HepG2 (cell line): ENCODE measurements around the gene BICRAL. TPM values are rescaled to one million over a fixed set of nuclear protein-coding genes. Genes with fewer than 3 reads are reported as not detected.
A peak's percentile ranks its signal among the peaks of the same experiment; 100 is the strongest.

Experiments
- ARNTL ChIP-seq: sonication (generic); formaldehyde crosslinking; IDR thresholded peaks from 2 replicates; pipeline ENCODE4 v1.4.0; 2020; ENCODE audit warnings: mild to moderate bottlenecking, missing genetic modification reagents
- ASH2L ChIP-seq: fragments of 300-600, 200-600 bp; sonication (generic); IDR thresholded peaks from 2 replicates; pipeline ENCODE4 v1.7.0; 2017; ENCODE audit warnings: low read depth, mild to moderate bottlenecking, moderate library complexity, mixed read lengths, low read length; ENCODE audit not compliant: insufficient read length
- ATF7-NPFF ChIP-seq: sonication (generic); formaldehyde crosslinking; IDR thresholded peaks from 2 replicates; pipeline ENCODE4 v1.8.1; 2023; ENCODE audit warnings: mild to moderate bottlenecking, low read depth, missing genetic modification reagents, moderate library complexity
- BORCS8-MEF2B ChIP-seq: sonication (generic); formaldehyde crosslinking; IDR thresholded peaks from 2 replicates; pipeline ENCODE4 v1.8.0; 2022; ENCODE audit warnings: mild to moderate bottlenecking, missing genetic modification reagents
- CBX1 ChIP-seq: IDR thresholded peaks from one replicate; pipeline ENCODE4 v1.6.1; 2016; ENCODE audit warnings: antibody characterized with exemption, low read depth
- FOSL1 ChIP-seq: sonication (generic); formaldehyde crosslinking; IDR thresholded peaks from 2 replicates; pipeline ENCODE4 v1.9.0; 2021; ENCODE audit warnings: missing genetic modification reagents, borderline replicate concordance
- HNRNPH1 ChIP-seq: fragments of 200-400 bp; formaldehyde crosslinking; optimal IDR thresholded peaks from 2 replicates; pipeline ENCODE3; 2017; ENCODE audit warnings: mild to moderate bottlenecking, low read depth, low read length
- HOXA7 ChIP-seq: sonication (generic); formaldehyde crosslinking; IDR thresholded peaks from 2 replicates; pipeline ENCODE4 v1.8.1; 2022; ENCODE audit warnings: mild to moderate bottlenecking, missing genetic modification reagents, moderate library complexity
- KLF15 ChIP-seq: sonication (generic); formaldehyde crosslinking; IDR thresholded peaks from 2 replicates; pipeline ENCODE4 v1.8.1; 2023; ENCODE audit warnings: borderline replicate concordance, mild to moderate bottlenecking, inconsistent platforms, missing genetic modification reagents, mixed read lengths
- KLF6 ChIP-seq: IDR thresholded peaks from 2 replicates; pipeline ENCODE4 v1.8.0; 2016; ENCODE audit warnings: missing biosample characterization, missing genetic modification reagents
- MAF1 ChIP-seq: sonication (generic); formaldehyde crosslinking; IDR thresholded peaks from 2 replicates; pipeline ENCODE4 v1.5.0; 2020; ENCODE audit warnings: missing genetic modification reagents, borderline replicate concordance
- MYNN ChIP-seq: sonication (generic); formaldehyde crosslinking; IDR thresholded peaks from 2 replicates; pipeline ENCODE4 v1.4.0; 2020; ENCODE audit warnings: mild to moderate bottlenecking, low read depth, missing genetic modification reagents
- NAIF1 ChIP-seq: sonication (generic); formaldehyde crosslinking; IDR thresholded peaks from 2 replicates; pipeline ENCODE4 v1.5.0; 2020; ENCODE audit warnings: mild to moderate bottlenecking, missing genetic modification reagents, borderline replicate concordance
- NBN ChIP-seq: fragments of 450-650 bp; conservative IDR thresholded peaks from 2 replicates; pipeline ENCODE4 v1.6.1; 2017
- PPARG ChIP-seq: conservative IDR thresholded peaks from 2 replicates; pipeline ENCODE4 v1.6.1; 2016; ENCODE audit warnings: missing biosample characterization, missing genetic modification reagents
- SMYD3 ChIP-seq: sonication (generic); formaldehyde crosslinking; IDR thresholded peaks from 2 replicates; pipeline ENCODE4 v1.8.1; 2023; ENCODE audit warnings: mild to moderate bottlenecking, missing genetic modification reagents
- SRF ChIP-seq: IDR thresholded peaks from 2 replicates; pipeline ENCODE4 v1.6.1; 2011; ENCODE audit warnings: mild to moderate bottlenecking, low read depth, low read length, moderate library complexity
- TFDP2 ChIP-seq: sonication (generic); formaldehyde crosslinking; IDR thresholded peaks from 2 replicates; pipeline ENCODE4 v1.4.0; 2020; ENCODE audit warnings: missing genetic modification reagents
- ZFP1 ChIP-seq: IDR thresholded peaks from 2 replicates; pipeline ENCODE4 v1.6.1; 2016
- ZFP36 ChIP-seq: fragments of 150-350 bp; IDR thresholded peaks from 2 replicates; pipeline ENCODE4 v1.6.1; 2018; ENCODE audit warnings: borderline replicate concordance, low read length, low read depth; ENCODE audit not compliant: partially characterized antibody
- ZFP91 ChIP-seq: sonication (generic); formaldehyde crosslinking; IDR thresholded peaks from 2 replicates; pipeline ENCODE4 v1.9.0; 2022; ENCODE audit warnings: missing genetic modification reagents, mild to moderate bottlenecking, borderline replicate concordance
- ZNF574 ChIP-seq: sonication (generic); formaldehyde crosslinking; IDR thresholded peaks from 2 replicates; pipeline ENCODE4 v1.4.0; 2020; ENCODE audit warnings: missing genetic modification reagents
- ZNF605 ChIP-seq: sonication (generic); formaldehyde crosslinking; IDR thresholded peaks from 2 replicates; pipeline ENCODE4 v1.8.0; 2022; ENCODE audit warnings: mild to moderate bottlenecking, missing genetic modification reagents
- ZNF746 ChIP-seq: sonication (generic); formaldehyde crosslinking; IDR thresholded peaks from 2 replicates; pipeline ENCODE4 v1.8.0; 2022; ENCODE audit warnings: mild to moderate bottlenecking, missing genetic modification reagents
- ZNF878 ChIP-seq: sonication (generic); formaldehyde crosslinking; IDR thresholded peaks from 2 replicates; pipeline ENCODE4 v1.8.1; 2023; ENCODE audit warnings: mild to moderate bottlenecking, missing genetic modification reagents, moderate library complexity
- ZSCAN22 ChIP-seq: sonication (generic); formaldehyde crosslinking; IDR thresholded peaks from 2 replicates; pipeline ENCODE4 v1.4.0; 2020; ENCODE audit warnings: mild to moderate bottlenecking, missing genetic modification reagents
- polyA plus RNA-seq, 8 experiments: library from polyadenylated mRNA; depleted of rRNA in 3 of 8; stranded (reverse) in 7 of 8; unstranded in 1 of 8; fragments of >200 nt; fragmentation: Illumina TruSeq in 4 of 8; extraction: Trizol in 4 of 8; gene quantifications; 2 replicates each; pipeline versions ENCODE4 v1.2.1 to v1.2.3, GENCODE V29; 2011 to 2016; ENCODE audit warnings: low read depth in 4 of 8, missing spikeins in 1 of 8, mixed read lengths in 1 of 8; ENCODE audit not compliant: insufficient read depth in 1 of 8
- total RNA-seq, 5 experiments: library from RNA; depleted of rRNA; stranded (reverse); fragments of >200 nt; fragmentation: Illumina TruSeq; extraction: Trizol; gene quantifications; 2 replicates each; pipeline ENCODE4 v1.2.3, GENCODE V29; 2016; ENCODE audit warnings: low read depth in 1 of 5

Gene BICRAL
- total and polyA plus RNA-seq, 2 of the 13 experiments (the other 11 are each of a cell fraction or from before 2014, with no cell fraction given), result 5.0 to 13.5 TPM

GRCh38 chr6:42783177-42783875 is 1.5 kb downstream of the BICRAL start (continued):
- no peak for TF ChIP-seq MYNN
- no peak; the same call in 1 of the 2 replicates for TF ChIP-seq ZFP1 (CRISPR knock-in tag)
- no peak for TF ChIP-seq ZSCAN22
- TF ChIP-seq MAF1 (CRISPR knock-in tag), result peak; percentile 57; the same call in 1 of the 2 replicates
- TF ChIP-seq PPARG (CRISPR knock-in tag), result no peak
- TF ChIP-seq NBN, result no peak
- no peak; the same call in 1 of the 2 replicates for TF ChIP-seq ZNF746 (CRISPR knock-in tag)
- TF ChIP-seq ZFP91, result peak; percentile 75; the same call in 1 of the 2 replicates
- TF ChIP-seq ZNF574 (CRISPR knock-in tag), result peak; percentile 89
- no peak for TF ChIP-seq SRF
- 0 out of 2 replicates have a peak, but pooled peaks have one; percentile 50 for TF ChIP-seq FOSL1 (CRISPR knock-in tag)
- TF ChIP-seq ZNF605, result peak; percentile 94
- TF ChIP-seq SMYD3 (CRISPR knock-in tag), result 0 out of 2 replicates have a peak, but pooled peaks have one; percentile 71
- no peak for TF ChIP-seq CBX1
- TF ChIP-seq NAIF1, result no peak
- TF ChIP-seq ATF7-NPFF (CRISPR knock-in tag), result peak; percentile 83
- peak; percentile 76 for TF ChIP-seq TFDP2 (CRISPR knock-in tag)
- TF ChIP-seq ASH2L, result peak; percentile 91
- no peak for TF ChIP-seq ARNTL
- 0 out of 2 replicates have a peak, but pooled peaks have one; percentile 54 for TF ChIP-seq ZNF878 (CRISPR knock-in tag)
- peak; percentile 97 for TF ChIP-seq KLF6 (CRISPR knock-in tag)
- peak; percentile 95 for TF ChIP-seq BORCS8-MEF2B (CRISPR knock-in tag)
- TF ChIP-seq ZFP36, result no peak
- peak; percentile 83; the same call in 1 of the 2 replicates for TF ChIP-seq KLF15 (CRISPR knock-in tag)
- TF ChIP-seq HNRNPH1, result no peak
- TF ChIP-seq HOXA7 (CRISPR knock-in tag), result no peak
